ENCODE results near the gene SH3BGRL2. TPM values are rescaled to one million over a fixed set of nuclear protein-coding genes. Genes with fewer than 3 reads are reported as not detected.

Gene SH3BGRL2
- total RNA-seq (2021) (13.8 to 16.5 TPM (median 15.5 TPM) in 3 replicates), Bru-seq, nascent RNA (percentile 72 among the genes with signal in this experiment)
- long read RNA-seq, experiment 1, full-length matches to known transcripts, result 78 of 96 reads
- long read RNA-seq, experiment 1, partial matches to known transcripts, result 13 of 96 reads
- long read RNA-seq, experiment 1, other reads (novel, unspliced or antisense), result 5 of 96 reads
- long read RNA-seq, experiment 2, full-length matches to known transcripts, result 11 of 27 reads
- long read RNA-seq, experiment 2, partial matches to known transcripts, result 1 of 27 reads
- long read RNA-seq, experiment 2, other reads (novel, unspliced or antisense), result 15 of 27 reads
- long read RNA-seq, experiment 3, full-length matches to known transcripts, result 5 of 6 reads
- long read RNA-seq, experiment 3, partial matches to known transcripts, result 1 of 6 reads
- long read RNA-seq, experiment 3, other reads (novel, unspliced or antisense), result 0 of 6 reads

GRCh38 chr6:79630883-79631692, at the start of gene SH3BGRL2:
Gene SH3BGRL2 (plus strand): TSS chr6:79631329. CDS start chr6:79631462, 133 bp downstream.
- no peaks in the 10 kb centered on the region for H3K36me3 Mint-ChIP-seq
- no peak within 1 kb of the TSS for H3K27ac Mint-ChIP-seq
- DNase-seq (ENCODE audit: low spot score), result peak; percentile 91
- peaks cover 18% of the 10 kb centered on the region for H3K4me1 Mint-ChIP-seq
- ChIA-PET CTCF (interaction anchor here (0.7 to 2.6 kb wide), 11 partner anchors 9 to 238 kb away, joined by 3 to 7 read pairs (median 5); no protein-coding TSS in a partner anchor), POLR2A (interaction anchor here (0.6 to 1.9 kb wide), 5 partner anchors 9 to 94 kb away, joined by 3 to 7 read pairs (median 4); partner anchors contain the start of gene LCA5)
- H3K27me3 Mint-ChIP-seq (ENCODE audit: low read depth), result peaks cover 22% of the 10 kb centered on the region
- no peaks in the 10 kb centered on the region for H3K9me3 Mint-ChIP-seq
- peak within 1 kb of the TSS; percentile 96 for H3K4me3 Mint-ChIP-seq
- peak; percentile 96 for ATAC-seq
- peak; percentile 34; the same call in 1 of the 2 replicates for TF ChIP-seq FOXK1 (CRISPR knock-in tag; IDR thresholded peaks at IDR 0.05)
- TF ChIP-seq PREB (CRISPR knock-in tag; IDR thresholded peaks at IDR 0.05; ENCODE audit: borderline replicate concordance), result no peak
- TF ChIP-seq E2F4 (CRISPR knock-in tag; IDR thresholded peaks at IDR 0.05; ENCODE audit: borderline replicate concordance, low read depth), result no peak
- TF ChIP-seq ZNF532 (CRISPR knock-in tag; IDR thresholded peaks at IDR 0.05; ENCODE audit: borderline replicate concordance), result no peak
- TF ChIP-seq ZNF219 (CRISPR knock-in tag; IDR thresholded peaks at IDR 0.05; ENCODE audit: borderline replicate concordance), result no peak
- no peak; the same call in 1 of the 2 replicates for TF ChIP-seq E2F5 (CRISPR knock-in tag; IDR thresholded peaks at IDR 0.05)
- TF ChIP-seq FOXP4 (CRISPR knock-in tag; IDR thresholded peaks at IDR 0.05), result 0 out of 2 replicates have a peak, but pooled peaks have one; percentile 8
- no peak for TF ChIP-seq IRF2 (CRISPR knock-in tag; IDR thresholded peaks at IDR 0.05; ENCODE audit: borderline replicate concordance, low read depth)
- TF ChIP-seq FOXJ3 (CRISPR knock-in tag; IDR thresholded peaks at IDR 0.05; ENCODE audit: borderline replicate concordance), result no peak
- TF ChIP-seq, protein P1, sequence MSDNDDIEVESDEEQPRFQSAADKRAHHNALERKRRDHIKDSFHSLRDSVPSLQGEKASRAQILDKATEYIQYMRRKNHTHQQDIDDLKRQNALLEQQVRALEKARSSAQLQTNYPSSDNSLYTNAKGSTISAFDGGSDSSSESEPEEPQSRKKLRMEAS (CRISPR knock-in tag; IDR thresholded peaks at IDR 0.05), result peak; percentile 69
- no peak for TF ChIP-seq ZNF263 (CRISPR knock-in tag; IDR thresholded peaks at IDR 0.05; ENCODE audit: low read depth)
- peak; percentile 70; the same call in 1 of the 2 replicates for TF ChIP-seq ZNF232 (CRISPR knock-in tag; IDR thresholded peaks at IDR 0.05)
- TF ChIP-seq, protein P2, sequence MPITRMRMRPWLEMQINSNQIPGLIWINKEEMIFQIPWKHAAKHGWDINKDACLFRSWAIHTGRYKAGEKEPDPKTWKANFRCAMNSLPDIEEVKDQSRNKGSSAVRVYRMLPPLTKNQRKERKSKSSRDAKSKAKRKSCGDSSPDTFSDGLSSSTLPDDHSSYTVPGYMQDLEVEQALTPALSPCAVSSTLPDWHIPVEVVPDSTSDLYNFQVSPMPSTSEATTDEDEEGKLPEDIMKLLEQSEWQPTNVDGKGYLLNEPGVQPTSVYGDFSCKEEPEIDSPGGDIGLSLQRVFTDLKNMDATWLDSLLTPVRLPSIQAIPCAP (CRISPR knock-in tag; IDR thresholded peaks at IDR 0.05), result no peak
- TF ChIP-seq ZNF138 (CRISPR knock-in tag; conservative IDR thresholded peaks at IDR 0.05), result 0 out of 2 replicates have a peak, but pooled peaks have one; percentile 50
- TF ChIP-seq SOX15 (CRISPR knock-in tag; IDR thresholded peaks at IDR 0.05), result no peak
- peak; percentile 71; the same call in 1 of the 2 replicates for TF ChIP-seq ETV6 (CRISPR knock-in tag; IDR thresholded peaks at IDR 0.05)
- no peak for TF ChIP-seq ESRRA (CRISPR knock-in tag; IDR thresholded peaks at IDR 0.05; ENCODE audit: borderline replicate concordance)
- TF ChIP-seq NFYB (CRISPR knock-in tag; conservative IDR thresholded peaks at IDR 0.05; ENCODE audit: low read depth), result no peak
- TF ChIP-seq MXD4 (CRISPR knock-in tag; IDR thresholded peaks at IDR 0.05; ENCODE audit: borderline replicate concordance), result no peak
- TF ChIP-seq, protein P3, sequence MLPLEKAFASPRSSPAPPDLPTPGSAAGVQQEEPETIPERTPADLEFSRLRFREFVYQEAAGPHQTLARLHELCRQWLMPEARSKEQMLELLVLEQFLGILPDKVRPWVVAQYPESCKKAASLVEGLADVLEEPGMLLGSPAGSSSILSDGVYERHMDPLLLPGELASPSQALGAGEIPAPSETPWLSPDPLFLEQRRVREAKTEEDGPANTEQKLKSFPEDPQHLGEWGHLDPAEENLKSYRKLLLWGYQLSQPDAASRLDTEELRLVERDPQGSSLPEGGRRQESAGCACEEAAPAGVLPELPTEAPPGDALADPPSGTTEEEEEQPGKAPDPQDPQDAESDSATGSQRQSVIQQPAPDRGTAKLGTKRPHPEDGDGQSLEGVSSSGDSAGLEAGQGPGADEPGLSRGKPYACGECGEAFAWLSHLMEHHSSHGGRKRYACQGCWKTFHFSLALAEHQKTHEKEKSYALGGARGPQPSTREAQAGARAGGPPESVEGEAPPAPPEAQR (CRISPR knock-in tag; IDR thresholded peaks at IDR 0.05), result no peak
- no peak for TF ChIP-seq NR1H2 (CRISPR knock-in tag; IDR thresholded peaks at IDR 0.05)
